Amniotic stem cell (primary cell): Measurements from ENCODE around the gene KIR3DL1.
"Not testable (repeated sequence)": the region's sequence is repeated elsewhere in the genome, so short reads cannot be mapped to it uniquely, and the experiment has no call there.

Source experiments
- DNase-seq: peaks from one replicate; lab custom pipeline; 2025; lab: John Stamatoyannopoulos, UW

Gene KIR3DL1

DNA sequence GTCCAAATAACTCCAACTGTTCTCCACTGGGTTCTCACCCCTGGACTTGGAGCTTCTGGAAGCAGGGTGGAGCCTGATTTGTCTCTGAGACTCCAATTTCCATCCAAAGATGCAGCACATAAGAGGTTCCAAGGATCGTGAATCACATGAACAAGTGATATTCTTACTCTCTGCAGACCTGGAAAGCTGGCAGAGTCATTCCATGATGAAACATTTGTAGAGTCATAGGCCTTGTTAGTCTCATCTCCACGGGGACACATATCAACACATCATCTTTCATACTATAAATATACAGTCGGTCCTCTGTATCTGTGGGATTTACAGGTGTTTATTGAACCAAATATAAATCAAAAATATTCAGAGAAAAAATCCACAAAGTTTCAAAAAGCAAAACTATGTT is 1.7 kb upstream of the KIR3DL1 start:
- DNase-seq: not testable (repeated sequence)

DNA sequence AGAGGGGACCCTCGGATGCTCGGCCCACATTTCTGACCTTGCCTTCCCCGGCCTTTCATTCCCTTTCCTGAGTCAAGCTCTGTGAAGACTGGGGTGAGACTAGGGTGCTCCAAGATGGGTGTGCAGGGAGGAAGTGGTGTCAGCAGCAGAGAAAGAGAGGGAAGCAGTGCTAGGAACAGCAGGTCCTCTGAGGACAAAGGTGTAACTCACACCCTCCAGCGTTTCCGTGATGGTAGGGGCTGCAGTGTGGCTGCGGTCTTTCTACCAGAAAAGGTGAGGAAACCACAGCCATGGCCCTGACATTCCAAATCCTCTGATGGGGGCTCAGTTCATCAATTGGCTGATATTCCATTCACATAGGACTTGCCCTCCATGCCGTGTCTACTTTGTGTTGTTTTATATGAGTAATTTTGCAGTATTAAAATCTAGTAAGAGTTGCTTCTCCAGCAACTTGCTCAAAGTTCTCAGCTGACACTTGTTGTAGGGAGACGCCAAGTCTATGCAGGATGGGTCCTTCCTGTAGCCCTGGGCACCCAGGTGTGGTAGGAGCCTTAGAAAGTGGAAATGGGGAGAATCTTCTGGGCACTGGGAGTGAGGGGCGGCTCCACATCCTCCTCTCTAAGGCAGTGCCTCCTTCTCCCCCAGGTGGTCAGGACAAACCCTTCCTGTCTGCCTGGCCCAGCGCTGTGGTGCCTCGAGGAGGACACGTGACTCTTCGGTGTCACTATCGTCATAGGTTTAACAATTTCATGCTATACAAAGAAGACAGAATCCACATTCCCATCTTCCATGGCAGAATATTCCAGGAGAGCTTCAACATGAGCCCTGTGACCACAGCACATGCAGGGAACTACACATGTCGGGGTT is 1.6 kb downstream of the KIR3DL1 start:
- no peak for DNase-seq

DNA sequence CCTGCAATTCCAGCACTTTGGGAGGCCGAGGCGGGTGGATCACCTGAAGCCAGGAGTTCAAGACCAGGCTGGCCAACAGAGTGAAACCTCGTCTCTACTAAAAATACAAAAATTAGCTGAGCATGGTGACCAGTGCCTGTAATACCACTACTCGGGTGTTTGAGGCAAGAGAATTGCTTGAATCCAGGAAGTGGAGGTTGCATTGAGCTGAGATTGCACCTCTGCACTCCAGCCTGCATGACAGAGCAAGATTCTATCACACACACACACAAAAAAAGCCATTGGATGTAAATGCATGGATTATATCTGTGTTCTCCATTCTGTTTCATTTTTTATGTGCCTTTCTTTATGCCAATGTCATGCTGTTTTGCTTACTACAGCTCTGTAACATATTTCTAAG is 8.1 kb downstream of the KIR3DL1 start:
- DNase-seq: not testable (repeated sequence)

DNA sequence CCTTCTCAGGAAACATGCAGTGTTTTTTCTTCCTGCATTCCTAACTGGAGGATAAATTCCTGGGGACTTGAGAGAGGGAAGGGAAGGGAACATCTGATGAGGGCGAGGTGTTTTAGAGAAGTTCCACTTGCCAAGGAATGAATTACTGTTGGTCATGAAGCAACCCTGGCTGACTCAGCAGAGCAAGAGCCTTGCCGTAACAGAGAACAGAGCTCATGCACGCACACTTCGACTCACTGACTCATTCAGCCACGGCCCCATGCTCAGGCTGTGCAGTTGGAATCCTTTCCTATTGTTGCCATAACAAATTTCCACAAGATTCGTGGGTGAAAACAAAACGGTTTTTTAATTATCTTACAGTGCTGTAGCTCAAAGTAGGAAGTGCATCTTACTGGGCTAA is 9.1 kb downstream of the KIR3DL1 start:
- not testable (repeated sequence) for DNase-seq

DNA sequence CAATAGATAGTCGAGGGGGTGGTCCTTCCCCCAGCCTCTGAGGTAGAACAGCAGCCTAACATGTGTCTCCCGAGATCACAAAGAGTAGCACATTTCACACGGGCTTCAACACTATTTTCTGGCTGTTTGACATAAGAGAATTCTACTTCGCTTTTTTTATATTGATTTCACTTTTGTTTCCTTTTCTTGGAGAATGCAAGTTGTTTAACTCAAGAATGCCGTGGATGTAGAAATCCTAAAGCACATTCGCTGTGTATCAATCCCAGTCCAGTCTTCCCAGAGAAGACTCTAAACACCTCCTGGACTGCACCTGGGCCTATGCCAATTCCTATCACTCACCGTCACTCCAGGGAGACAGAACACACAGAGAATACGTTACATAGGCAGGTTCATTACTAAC is 11.8 kb downstream of the KIR3DL1 start:
- not testable (repeated sequence) for DNase-seq

DNA sequence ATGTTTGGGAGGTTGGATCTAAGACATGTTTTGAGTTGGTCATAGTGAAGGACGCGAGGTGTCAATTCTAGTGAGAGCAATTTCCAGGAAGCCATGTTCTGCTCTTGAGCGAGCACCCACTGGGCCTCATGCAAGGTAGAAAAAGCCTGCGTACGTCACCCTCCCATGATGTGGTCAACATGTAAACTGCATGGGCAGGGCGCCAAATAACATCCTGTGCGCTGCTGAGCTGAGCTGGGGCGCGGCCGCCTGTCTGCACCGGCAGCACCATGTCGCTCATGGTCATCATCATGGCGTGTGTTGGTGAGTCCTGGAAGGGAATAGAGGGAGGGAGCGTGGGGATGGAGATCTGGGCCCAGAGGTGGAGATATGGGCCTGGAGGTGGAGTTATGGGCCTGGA is 16.2 kb downstream of the KIR3DL1 start, which contains the start of gene KIR2DS4:
KIR2DS4 (plus strand) TSS at position 181 of the 400 bp plus-strand sequence.
- DNase-seq: not testable (repeated sequence)

DNA sequence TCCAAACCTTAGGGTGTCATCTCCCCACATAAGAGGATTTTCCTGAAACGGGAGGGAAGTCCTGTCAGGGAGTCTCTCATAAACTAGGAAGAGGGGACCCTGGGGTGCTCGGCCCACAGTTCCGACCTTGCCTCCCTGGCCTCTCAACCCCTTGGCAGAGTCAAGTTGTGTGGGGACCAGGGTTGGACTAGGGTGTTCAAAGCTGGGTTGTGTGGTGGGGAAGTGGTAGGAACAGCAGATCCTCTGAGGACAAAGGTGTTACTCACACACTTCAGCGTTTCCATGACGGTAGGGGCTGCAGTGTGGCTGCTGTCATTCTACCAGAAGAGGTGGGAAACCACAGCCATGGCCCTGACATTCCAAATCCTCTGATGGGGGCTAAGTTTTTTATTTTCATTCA is 18.9 kb downstream of the KIR3DL1 start:
- not testable (repeated sequence) for DNase-seq

DNA sequence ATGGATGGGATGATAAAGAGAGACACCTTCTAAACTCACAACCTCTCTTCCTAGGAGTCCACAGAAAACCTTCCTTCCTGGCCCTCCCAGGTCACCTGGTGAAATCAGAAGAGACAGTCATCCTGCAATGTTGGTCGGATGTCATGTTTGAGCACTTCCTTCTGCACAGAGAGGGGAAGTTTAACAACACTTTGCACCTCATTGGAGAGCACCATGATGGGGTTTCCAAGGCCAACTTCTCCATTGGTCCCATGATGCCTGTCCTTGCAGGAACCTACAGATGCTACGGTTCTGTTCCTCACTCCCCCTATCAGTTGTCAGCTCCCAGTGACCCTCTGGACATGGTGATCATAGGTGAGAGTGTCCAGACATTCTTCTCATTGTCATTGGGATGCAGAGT is 21.3 kb downstream of the KIR3DL1 start:
- not testable (repeated sequence) for DNase-seq

DNA sequence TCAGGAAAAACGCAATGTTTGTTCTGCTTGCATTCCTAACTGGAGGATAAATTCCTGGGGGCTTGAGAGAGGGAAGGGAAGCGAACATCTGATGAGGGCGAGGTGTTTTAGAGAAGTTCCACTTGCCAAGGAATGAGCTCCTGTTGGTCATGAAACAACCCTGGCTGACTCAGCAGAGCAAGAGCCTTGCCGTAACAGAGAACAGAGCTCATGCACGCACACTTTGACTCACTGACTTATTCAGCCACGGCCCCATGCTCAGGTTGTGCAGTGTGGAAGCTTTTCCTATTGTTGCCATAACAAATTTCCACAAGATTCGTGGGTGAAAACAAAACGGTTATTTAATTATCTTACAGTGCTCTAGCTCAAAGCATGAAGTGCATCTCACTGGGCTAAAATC is 26.9 kb downstream of the KIR3DL1 start:
- DNase-seq: not testable (repeated sequence)

DNA sequence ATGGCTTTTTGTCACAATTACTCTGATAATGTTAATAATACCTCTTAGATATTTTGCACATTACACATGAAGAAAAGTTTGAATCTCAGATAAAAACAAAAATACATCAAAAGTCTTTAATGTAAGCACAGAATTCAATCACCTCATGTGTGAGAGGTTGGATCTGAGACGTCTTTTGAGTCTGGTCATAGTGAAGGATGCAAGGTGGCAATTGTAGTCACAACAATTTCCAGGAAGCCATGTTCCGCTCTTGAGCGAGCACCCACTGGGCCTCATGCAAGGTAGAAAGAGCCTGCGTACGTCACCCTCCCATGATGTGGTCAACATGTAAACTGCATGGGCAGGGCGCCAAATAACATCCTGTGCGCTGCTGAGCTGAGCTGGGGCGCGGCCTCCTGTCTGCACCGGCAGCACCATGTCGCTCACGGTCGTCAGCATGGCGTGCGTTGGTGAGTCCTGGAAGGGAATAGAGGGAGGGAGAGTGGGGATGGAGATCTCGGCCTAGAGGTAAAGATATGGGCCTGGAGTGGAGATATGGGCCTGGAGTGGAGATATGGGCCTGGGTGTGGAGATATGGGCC is 33.9 kb downstream of the KIR3DL1 start, which contains the start of gene KIR3DL2:
KIR3DL2 (plus strand) TSS at position 383 of the 580 bp plus-strand sequence; CDS start at position 416, 33 bp downstream.
- DNase-seq: not testable (repeated sequence)

DNA sequence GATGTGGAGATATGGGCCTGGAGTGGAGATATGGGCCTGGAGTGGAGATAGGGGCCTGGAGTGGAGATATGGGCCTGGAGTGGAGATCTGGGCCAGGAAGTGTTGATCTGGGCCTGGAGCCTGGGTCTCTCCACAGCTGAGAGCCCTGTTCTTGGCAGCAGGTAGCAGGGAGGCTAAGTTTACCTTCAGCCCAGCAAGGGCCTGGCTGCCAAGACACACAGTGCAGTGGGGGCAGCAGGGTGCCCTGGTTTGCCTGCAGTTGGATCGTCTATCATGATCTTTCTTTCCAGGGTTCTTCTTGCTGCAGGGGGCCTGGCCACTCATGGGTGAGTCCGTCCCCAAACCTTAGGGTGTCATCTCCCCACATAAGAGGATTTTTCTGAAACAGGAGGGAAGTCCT is 34.7 kb downstream of the KIR3DL1 start:
- DNase-seq: no peak

DNA sequence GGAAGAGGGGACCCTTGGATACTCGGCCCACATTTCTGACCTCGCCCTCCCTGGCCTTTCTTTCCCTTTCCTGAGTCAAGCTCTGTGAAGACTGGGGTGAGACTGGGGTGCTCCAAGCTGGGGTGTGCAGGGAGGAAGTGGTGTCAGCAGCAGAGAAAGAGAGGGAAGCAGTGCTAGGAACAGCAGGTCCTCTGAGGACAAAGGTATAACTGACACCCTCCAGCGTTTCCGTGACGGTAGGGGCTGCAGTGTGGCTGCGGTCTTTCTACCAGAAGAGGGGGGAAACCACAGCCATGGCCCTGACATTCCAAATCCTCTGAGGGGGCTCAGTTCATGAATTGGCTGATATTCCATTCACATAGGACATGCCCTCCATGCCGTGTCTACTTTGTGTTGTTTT is 35.1 kb downstream of the KIR3DL1 start:
- no peak for DNase-seq

DNA sequence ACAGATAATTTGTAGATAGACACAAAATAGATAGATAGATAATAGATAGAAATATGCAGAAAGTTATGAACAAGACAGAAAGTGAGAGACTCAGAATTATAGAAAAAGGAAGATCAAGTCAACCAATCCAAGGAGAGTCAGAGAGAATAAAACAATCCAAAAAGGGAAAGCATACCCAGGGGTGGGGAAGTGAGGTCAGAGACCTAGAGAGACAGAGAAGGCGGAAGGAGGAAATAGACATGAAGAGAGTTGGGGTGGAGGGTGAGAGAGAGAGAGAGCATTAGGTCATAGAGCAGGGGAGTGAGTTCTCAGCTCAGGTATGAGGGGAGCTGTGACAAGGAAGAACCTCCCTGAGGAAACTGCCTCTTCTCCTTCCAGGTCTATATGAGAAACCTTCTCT is 39.0 kb downstream of the KIR3DL1 start:
- not testable (repeated sequence) for DNase-seq

DNA sequence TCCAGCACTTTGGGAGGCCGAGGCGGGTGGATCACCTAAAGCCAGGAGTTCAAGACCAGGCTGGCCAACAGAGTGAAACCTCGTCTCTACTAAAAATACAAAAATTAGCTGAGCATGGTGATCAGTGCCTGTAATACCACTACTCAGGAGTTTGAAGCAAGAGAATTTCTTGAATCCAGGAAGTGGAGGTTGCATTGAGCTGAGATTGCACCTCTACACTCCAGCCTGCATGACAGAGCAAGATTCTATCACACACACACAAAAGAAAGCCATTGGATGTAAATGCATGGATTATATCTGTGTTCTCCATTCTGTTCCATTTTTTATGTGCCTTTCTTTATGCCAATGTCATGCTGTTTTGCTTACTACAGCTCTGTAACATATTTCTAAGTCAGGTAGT is 42.2 kb downstream of the KIR3DL1 start:
- DNase-seq: not testable (repeated sequence)

DNA sequence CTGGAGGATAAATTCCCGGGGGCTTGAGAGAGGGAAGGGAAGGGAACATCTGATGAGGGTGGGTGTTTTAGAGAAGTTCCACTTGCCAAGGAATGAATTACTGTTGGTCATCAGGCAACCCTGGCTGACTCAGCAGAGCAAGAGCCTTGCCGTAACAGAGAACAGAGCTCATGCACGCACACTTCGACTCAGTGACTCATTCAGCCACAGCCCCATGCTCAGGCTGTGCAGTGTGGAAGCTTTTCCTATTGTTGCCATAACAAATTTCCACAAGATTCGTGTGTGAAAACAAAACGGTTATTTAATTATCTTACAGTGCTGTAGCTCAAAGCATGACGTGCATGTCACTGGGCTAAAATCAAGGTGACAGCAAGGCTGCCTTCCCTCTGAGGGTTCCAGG is 43.2 kb downstream of the KIR3DL1 start:
- DNase-seq: not testable (repeated sequence)

DNA sequence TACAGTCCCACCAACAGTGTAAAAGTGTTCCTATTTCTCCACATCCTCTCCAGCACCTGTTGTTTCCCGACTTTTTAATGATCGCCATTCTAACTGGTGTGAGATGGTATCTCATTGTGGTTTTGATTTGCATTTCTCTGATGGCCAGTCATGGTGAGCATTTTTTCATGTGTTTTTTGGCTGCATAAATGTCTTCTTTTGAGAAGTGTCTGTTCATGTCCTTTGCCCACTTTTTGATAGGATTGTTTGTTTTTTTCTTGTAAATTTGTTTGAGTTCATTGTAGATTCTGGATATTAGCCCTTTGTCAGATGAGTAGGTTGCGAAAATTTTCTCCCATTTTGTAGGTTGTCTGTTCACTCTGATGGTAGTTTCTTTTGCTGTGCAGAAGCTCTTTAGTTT is 47.2 kb downstream of the KIR3DL1 start:
- not testable (repeated sequence) for DNase-seq

DNA sequence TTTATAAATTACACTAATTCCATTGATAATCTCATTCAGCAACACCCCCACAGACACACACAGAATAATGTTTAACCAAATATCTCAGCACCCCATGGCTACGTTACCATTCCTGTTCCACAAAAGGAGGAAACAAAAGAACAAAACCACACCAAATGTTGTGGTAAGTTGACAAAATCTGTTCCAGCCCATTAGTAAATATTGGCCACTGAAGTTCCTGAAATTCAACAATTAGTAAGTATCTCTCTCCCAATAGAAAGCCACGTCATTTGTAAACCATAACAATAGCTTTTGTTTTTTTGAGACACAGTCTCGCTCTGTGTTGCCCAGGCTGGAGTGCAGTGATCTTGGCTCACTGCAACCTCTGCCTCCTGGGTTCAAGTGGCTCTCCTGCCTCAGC is 55.4 kb downstream of the KIR3DL1 start:
- DNase-seq: no peak

DNA sequence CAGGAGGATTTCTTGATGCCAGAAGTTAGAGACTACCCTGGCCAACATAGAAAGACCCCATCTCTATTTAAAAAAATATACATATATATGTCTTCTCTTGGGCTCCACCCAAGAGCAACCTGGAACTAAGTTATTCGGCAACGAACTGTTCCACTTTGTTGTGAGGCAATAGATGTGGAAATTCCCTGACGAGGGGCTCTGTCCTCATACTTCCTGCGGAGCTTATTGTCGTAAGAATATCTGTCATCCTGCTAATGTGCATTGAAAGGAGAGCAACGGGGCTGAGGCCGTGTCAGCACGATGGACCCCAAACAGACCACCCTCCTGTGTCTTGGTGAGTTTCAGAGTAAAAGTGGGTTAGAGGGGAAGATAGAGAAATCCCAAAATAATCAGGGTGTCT is 57.7 kb downstream of the KIR3DL1 start, which contains the start of gene FCAR:
FCAR (plus strand) TSS at position 246 of the 400 bp plus-strand sequence; CDS start at position 301, 55 bp downstream.
- no peak for DNase-seq

DNA sequence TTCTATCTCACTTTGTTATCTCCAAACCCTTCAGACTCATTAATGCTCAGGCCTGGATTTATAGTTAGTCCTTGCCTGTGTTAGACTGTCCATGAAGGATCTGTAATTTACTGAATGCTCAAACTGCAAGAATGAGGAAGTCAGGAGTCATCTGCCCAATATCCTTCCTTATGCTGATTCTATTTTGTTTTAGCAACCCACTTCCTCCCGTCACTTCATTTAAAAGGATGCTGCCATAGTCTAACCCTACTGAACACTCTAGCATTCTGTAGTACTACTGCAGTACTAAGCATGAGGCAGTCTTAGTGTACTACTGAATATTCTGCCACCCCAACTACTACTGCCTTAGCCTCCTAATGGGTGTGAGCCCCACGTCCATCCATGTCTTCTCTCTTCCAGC is 59.2 kb downstream of the KIR3DL1 start:
- no peak for DNase-seq

DNA sequence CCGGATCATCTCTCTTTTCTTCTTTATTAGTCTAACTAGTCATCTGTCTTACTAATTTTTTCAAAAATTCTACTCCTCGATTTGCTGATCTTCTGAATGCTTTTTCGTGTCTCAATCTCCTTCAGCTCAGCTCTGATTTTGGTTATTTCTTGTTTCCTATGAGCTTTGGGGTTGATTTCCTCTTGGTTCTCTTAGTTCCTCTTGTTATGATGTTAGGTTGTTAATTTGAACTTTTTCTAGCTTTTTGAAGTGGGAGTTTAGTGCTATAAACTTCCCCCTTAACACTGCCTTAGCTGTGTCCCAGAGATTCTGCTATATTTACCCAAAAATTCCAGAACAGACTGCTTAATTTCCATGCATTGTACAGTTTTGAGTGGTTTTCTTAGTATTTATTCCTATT is 61.2 kb downstream of the KIR3DL1 start:
- no peak for DNase-seq
